Measurements from ENCODE around the gene TMEM179.

GRCh38 chr14:104633276-104634137 is 28.9 kb upstream of the TMEM179 start:
- TF ChIP-seq CTCF (IDR thresholded peaks at IDR 0.05) (no peak), POLR2AphosphoS5 (IDR thresholded peaks at IDR 0.05) (no peak), POLR2A (IDR thresholded peaks at IDR 0.05) (no peak), EP300 (IDR thresholded peaks at IDR 0.05) (no peak)
